Measurements from ENCODE around the gene ONECUT2.

DNA sequence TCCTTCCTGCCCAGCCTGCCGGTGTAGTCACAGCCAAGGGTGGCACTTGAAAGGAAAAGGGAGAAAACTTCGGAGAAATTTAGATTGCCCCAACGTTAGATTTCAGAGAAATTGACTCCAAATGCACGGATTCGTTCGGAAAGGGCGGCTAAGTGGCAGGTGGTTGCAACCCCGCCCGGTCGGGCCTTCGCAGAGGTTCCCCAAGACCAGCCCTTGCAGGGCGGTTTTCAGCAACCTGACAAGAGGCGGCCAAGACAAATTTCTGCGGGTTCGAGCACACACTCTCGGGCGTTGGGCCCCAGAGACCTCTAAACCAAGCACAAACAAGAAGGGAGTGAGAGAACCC, 4.8 kb downstream of the ONECUT2 start:
- TF ChIP-seq RAD21 (IDR thresholded peaks at IDR 0.05; ENCODE audit: low read length) (no peak), YY1 (IDR thresholded peaks at IDR 0.05; ENCODE audit: low read depth) (no peak), RFX5 (IDR thresholded peaks at IDR 0.05; ENCODE audit: low read length) (no peak), EP300 (IDR thresholded peaks at IDR 0.05; ENCODE audit: borderline replicate concordance in 1 of 2, low read depth in 1 of 2, low read length in 1 of 2) (no peak), RXRA (IDR thresholded peaks at IDR 0.05; ENCODE audit: borderline replicate concordance, low read depth) (no peak), SIN3A (IDR thresholded peaks at IDR 0.05; ENCODE audit: borderline replicate concordance, low read depth, low read length) (no peak), CTCF (IDR thresholded peaks at IDR 0.05) (no peak), FOSL2 (IDR thresholded peaks at IDR 0.05; ENCODE audit: borderline replicate concordance, low read depth) (no peak), PBX3 (IDR thresholded peaks at IDR 0.05) (no peak), GABPA (IDR thresholded peaks at IDR 0.05; ENCODE audit: low read depth) (no peak)
- TF ChIP-seq, protein P1, sequence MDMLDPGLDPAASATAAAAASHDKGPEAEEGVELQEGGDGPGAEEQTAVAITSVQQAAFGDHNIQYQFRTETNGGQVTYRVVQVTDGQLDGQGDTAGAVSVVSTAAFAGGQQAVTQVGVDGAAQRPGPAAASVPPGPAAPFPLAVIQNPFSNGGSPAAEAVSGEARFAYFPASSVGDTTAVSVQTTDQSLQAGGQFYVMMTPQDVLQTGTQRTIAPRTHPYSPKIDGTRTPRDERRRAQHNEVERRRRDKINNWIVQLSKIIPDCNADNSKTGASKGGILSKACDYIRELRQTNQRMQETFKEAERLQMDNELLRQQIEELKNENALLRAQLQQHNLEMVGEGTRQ (IDR thresholded peaks at IDR 0.05; ENCODE audit: borderline replicate concordance, low read depth, low read length), result no peak

All from SK-N-SH (cell line).